Right hindlimb (tissue), 1 donor: Measurements from ENCODE around the gene CYBA.

Experiments
- DNase-seq: peaks from one replicate; pipeline ENCODE4 v3.0.0-alpha.2; 2018

Gene CYBA

DNA sequence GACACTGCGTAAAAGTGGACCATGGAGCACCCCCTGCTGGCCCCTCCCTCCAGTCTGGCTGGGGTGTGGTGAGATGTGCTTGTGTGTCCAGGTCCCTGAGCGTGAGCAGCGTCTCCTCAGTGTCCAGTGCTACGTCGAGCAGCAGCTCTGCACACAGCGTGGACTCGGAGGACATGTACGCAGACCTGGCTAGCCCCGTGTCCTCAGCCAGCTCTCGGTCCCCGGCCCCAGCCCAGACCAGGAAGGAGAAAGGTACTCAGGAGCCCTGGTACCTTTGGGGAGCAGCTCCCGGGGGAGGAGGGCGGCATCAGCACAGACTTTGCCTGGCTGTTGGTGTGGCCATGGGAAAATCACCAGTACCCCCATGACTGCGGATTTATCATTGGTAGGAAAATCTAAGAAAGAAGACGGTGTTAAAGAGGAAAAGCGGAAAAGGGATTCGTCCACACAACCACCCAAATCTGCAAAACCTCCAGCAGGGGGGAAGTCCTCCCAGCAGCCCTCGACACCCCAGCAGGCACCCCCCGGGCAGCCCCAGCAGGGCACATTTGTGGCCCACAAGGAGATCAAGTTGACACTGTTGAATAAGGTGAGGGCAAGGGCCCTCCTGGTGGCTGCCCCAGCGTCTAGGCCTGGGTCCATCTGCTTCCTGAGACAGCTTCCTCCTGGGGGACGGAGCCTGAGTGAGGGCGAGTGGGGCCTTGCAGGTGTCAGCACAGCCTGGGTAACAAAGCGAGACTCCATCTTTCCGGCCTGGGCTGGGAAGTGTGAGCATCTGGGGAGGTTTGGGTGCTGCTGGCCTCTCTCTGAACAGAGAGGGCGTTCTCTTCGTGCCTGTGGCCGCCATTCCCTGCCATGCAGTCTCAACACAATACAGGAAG lies 23.1 kb downstream of the CYBA start:
- DNase-seq, result no peak

DNA sequence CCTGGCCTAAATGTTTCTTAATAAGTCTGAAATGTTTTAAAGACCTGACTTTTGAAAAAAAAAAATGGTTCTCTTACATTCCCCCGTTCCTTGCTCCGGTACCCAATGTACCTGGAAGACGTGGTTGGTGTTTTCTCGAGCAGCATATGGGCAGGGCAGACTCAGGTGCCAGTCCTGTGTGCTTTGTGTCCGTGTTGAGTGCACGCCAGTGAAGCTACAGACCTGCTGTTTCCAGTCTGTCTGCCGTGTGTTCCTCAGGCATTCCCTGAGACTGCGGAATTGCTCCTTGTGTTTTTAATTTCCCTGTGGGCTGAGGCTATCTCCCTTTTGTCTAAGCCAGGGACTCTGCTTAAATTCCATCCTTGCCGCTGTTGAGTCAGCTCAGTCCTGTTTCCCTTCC lies 24.2 kb downstream of the CYBA start:
- no peak for DNase-seq

DNA sequence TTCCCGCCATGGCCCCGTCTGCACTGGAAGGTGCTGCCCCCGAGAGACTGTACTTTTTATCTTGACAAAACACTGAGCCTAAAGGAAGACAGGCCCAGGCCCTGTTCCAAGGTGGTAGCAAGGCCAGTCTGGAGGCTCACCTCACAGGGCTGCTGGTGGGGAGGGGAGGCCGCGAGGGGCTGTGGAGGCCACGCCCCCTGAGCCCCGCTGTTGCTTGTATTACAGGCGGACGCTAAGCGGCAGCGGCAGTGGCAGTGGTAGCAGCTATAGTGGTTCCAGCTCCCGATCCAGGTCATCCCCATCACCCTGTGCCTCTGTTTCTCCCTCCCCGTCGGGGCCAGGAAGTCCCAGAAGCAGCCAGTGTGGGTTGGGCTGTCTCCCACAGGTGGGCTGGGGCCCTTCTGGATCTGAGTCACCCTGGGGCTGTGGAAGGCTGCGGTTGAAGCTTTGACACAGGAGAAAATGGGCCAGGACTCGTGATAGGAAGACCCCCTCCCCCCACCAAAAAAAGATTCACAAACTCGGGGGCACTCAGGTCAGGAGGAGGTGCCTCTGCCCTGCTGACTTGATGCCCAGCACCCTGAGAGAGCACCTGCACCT lies 25.8 kb downstream of the CYBA start:
- no peak for DNase-seq

DNA sequence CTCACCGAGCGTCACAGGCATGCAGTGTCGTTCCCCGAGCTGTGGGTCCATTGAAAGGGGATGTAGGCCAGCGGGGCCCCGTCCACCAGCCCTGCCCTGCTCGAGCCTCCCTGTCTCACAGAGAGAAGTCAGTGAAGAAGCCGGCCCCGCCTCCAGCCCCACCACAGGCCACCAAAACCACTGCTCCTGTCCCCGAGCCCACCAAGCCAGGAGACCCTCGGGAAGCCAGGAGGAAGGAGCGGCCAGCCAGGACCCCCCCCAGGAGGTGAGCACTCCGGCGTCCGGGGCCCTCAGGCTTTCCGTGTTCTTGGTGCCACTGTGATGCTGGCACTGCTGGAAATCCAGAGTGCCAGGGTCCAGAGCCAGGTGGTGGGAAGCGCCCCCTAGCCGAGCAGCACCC lies 26.4 kb downstream of the CYBA start:
- no peak for DNase-seq

DNA sequence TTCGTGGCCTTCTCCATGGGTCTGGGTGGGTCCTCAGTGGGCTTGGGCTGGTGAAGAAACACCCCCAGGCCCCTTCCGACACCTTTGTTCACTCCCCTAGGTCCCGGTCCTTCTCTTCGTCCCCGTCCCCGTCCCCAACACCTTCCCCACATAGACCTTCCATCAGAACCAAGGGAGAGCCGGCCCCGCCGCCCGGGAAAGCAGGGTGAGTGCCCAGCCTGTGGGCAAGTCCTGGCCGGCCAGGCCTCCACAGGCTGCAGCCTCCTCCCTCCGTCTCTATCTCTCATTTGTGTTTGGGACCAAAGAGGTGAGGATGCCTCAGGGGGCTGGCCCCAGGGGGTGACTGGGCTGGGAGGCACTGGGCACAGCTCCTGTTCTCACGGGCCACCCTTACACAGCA lies 27.0 kb downstream of the CYBA start:
- no peak for DNase-seq

DNA sequence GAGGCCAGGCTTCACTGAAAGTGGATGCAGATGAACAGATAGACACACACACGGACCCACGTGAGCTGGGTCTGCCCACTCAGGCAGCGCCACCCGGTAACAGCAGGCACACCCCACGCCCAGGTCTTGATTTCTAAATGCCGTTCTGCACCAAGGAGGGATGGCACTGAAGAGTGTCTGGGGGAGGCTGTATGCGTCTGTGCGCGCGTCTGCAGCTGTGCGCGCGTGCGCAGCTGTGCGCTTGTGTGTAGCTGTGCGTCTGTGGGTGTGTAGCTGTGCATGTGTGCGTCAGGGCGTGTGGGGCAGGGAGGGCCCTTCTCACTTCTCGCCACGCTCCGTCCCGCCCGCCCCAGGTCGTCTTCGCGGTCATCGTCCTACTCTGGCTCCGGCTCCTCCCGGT lies 28.0 kb downstream of the CYBA start:
- DNase-seq, result no peak

GRCh38 chr16:88622125-88622524 lies 28.7 kb downstream of the CYBA start:
- DNase-seq, result no peak

GRCh38 chr16:88619859-88620815 lies 30.7 kb downstream of the CYBA start:
- DNase-seq, result no peak

- DNase-seq, result no peak
Observed at GRCh38 chr16:88618956-88619667, 31.7 kb downstream of the CYBA start.

- DNase-seq, result no peak
Observed at GRCh38 chr16:88618182-88618955, 32.5 kb downstream of the CYBA start.

- DNase-seq, result no peak
Observed at GRCh38 chr16:88617268-88618031, 33.4 kb downstream of the CYBA start.

GRCh38 chr16:88616736-88617135 lies 34.1 kb downstream of the CYBA start:
- no peak for DNase-seq

- DNase-seq, result no peak
Observed at GRCh38 chr16:88616320-88616719, 34.5 kb downstream of the CYBA start.

DNA sequence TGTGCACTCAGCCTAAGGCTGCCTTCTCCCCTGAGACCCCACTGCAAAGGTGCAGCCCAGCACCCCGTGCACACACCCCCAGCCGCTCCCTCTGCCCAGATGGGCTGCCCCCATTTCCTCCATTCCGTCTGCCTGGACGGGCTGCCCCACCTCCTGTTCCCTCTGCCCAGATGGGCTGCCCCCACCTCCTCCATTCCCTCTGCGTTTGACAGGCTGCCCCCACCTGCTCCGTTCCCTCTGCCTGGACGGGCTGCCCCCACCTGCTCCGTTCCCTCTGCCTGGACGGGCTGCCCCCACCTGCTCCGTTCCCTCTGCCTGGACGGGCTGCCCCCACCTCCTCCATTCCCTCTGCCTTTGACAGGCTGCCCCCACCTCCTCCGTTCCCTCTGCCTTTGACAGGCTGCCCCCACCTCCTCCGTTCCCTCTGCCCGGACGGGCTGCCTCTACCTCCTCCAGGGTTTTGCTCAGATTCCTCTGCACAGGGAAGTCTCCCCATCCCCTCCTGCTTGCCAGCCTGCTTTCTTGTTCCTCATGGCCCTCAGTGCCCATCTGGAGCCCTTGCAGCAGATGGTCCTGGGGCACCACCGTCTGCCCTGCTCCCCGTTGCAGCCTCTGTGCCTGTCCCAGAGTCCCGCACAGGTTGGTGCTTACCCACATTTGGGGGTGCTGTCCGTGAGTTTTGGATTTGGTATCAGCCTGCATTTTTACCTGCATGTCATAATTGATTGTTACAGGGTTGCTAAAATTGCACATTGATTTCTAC lies 35.9 kb downstream of the CYBA start:
- DNase-seq, result no peak

DNA sequence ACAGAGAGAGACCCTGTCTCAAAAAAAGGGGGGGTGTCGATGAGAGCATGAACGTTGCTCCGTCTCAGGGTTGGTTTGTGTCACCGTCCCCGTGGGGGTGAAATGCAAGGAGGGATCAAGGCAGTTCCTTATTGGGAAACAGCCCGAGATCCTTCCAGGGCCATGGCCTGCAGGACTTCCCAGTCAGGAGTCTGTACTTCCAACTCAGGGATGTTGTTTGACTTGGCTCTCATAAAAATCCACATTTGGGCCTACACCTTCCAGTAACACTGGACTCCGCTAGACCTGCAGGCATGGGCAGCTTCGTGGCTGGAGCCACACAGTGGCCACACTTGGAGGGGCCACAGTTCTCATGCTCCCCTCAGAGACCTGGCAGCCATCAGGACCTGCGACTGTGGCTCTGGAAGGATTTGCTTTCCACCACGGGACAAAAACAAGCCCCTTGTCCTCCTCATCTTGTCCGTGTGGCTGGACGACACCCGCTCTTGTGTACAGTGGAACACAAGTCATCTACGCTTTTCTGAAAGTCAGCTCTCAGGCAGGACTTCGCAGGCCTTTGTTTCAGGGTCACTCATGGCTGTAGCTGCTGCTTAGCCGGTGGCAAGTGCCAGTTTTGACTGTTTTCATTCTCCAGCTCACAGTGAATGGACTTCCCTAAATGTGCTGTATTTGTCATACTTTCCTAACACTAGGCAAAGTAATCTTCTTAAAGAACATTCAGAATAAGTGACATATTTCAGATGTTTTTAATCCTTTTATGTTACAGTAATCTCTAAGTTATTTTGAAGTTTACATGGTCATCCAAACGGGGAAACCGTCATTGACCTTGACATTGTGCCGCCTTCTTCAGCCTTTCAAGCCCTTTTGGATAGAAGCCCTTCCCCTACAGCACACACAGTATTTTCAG lies 36.7 kb downstream of the CYBA start:
- no peak for DNase-seq

- no peak for DNase-seq
Observed at GRCh38 chr16:88613293-88613692, 37.6 kb downstream of the CYBA start.

GRCh38 chr16:88610909-88611812 lies 39.7 kb downstream of the CYBA start:
- no peak for DNase-seq

GRCh38 chr16:88610080-88610479 lies 40.8 kb downstream of the CYBA start:
- DNase-seq, result no peak
